Liver (tissue), 9 donors: ENCODE measurements around the gene CGRRF1. TPM values are rescaled to one million over a fixed set of nuclear protein-coding genes. Genes with fewer than 3 reads are reported as not detected.

ENCODE experiments used
- DNase-seq: peaks from one replicate; pipeline ENCODE4 v3.0.0-alpha.2; 2017; ENCODE audit warnings: low spot score
- H3K27ac ChIP-seq, 2 donors: one replicate each; pipeline ENCODE4 v1.7.0; 2013; ENCODE audit warnings: inconsistent platforms in 2 of 2, low read length in 2 of 2, control low read depth in 1 of 2, low read depth in 1 of 2, mild to moderate bottlenecking in 1 of 2
- H3K27me3 ChIP-seq, 4 donors: one replicate each; pipeline versions ENCODE4 v1.6.1 to v1.7.0; 2013; ENCODE audit warnings: low read length in 3 of 4, inconsistent platforms in 1 of 4, mild to moderate bottlenecking in 1 of 4, moderate library complexity in 1 of 4; ENCODE audit not compliant: control insufficient read depth in 4 of 4, insufficient read depth in 4 of 4
- H3K36me3 ChIP-seq, 4 donors: one replicate each; pipeline versions ENCODE4 v1.6.1 to v1.7.0; 2013; ENCODE audit warnings: low read length in 3 of 4, mild to moderate bottlenecking in 3 of 4, low read depth in 1 of 4, moderate library complexity in 1 of 4; ENCODE audit not compliant: control insufficient read depth in 4 of 4, insufficient read depth in 3 of 4
- H3K4me1 ChIP-seq, 4 donors: one replicate each; pipeline versions ENCODE4 v1.6.1 to v1.7.0; 2013; ENCODE audit warnings: low read length in 3 of 4, mild to moderate bottlenecking in 3 of 4, moderate library complexity in 1 of 4; ENCODE audit not compliant: control insufficient read depth in 4 of 4, insufficient read depth in 4 of 4
- H3K4me3 ChIP-seq, 3 donors: one replicate each; pipeline versions ENCODE4 v1.6.1 to v1.7.0; 2013; ENCODE audit warnings: low read length in 3 of 3, control low read depth in 1 of 3, low read depth in 1 of 3, mild to moderate bottlenecking in 1 of 3
- H3K9ac ChIP-seq, 2 donors: one replicate each; pipeline ENCODE4 v1.7.0; 2013; ENCODE audit warnings: low read length in 2 of 2, mild to moderate bottlenecking in 2 of 2, moderate library complexity in 2 of 2, control low read depth in 1 of 2, low read depth in 1 of 2
- H3K9me3 ChIP-seq, 4 donors: one replicate each; pipeline versions ENCODE4 v1.6.1 to v1.7.0; 2013; ENCODE audit warnings: low read length in 3 of 4; ENCODE audit not compliant: control insufficient read depth in 4 of 4
- ATF3 ChIP-seq: IDR thresholded peaks from 2 replicates; pipeline ENCODE4 v1.6.1; 2016; ENCODE audit warnings: antibody characterized with exemption
- CTCF ChIP-seq: fragments of 150-350 bp; IDR thresholded peaks from 2 replicates; pipeline ENCODE4 v1.5.1; 2017; ENCODE audit warnings: improper control_type of control experiment, low read depth, low read length; ENCODE audit not compliant: missing input control
- FOXA1 ChIP-seq: IDR thresholded peaks from 2 replicates; pipeline ENCODE4 v1.6.1; 2016; ENCODE audit warnings: antibody characterized with exemption
- FOXA2 ChIP-seq: IDR thresholded peaks from 2 replicates; pipeline ENCODE4 v1.6.1; 2016; ENCODE audit warnings: antibody characterized with exemption
- HNF4A ChIP-seq, 2 donors: conservative IDR thresholded peaks; 2 replicates each; pipeline ENCODE4 v1.6.1; 2016; ENCODE audit warnings: antibody characterized with exemption in 2 of 2, mild to moderate bottlenecking in 2 of 2
- MAX ChIP-seq: IDR thresholded peaks from 2 replicates; pipeline ENCODE4 v1.6.1; 2016; ENCODE audit warnings: antibody characterized with exemption
- NR2F2 ChIP-seq: IDR thresholded peaks from 2 replicates; pipeline ENCODE4 v1.6.1; 2016; ENCODE audit warnings: antibody characterized with exemption
- RAD21 ChIP-seq, 2 donors: IDR thresholded peaks; 2 replicates each; pipeline ENCODE4 v1.6.1; 2016; ENCODE audit warnings: antibody characterized with exemption in 2 of 2, mild to moderate bottlenecking in 2 of 2
- SP1 ChIP-seq: IDR thresholded peaks from 2 replicates; pipeline ENCODE4 v1.6.1; 2018; ENCODE audit warnings: antibody characterized with exemption, mild to moderate bottlenecking
- TAF1 ChIP-seq: conservative IDR thresholded peaks from 2 replicates; pipeline ENCODE4 v1.6.1; 2016; ENCODE audit warnings: antibody characterized with exemption, mild to moderate bottlenecking
- ZBTB33 ChIP-seq: IDR thresholded peaks from 2 replicates; pipeline ENCODE4 v1.6.1; 2016; ENCODE audit warnings: antibody characterized with exemption
- WGBS: extraction: QIAGEN DNeasy Blood & Tissue Kit; methylation state at CpG from one replicate; pipeline ENCODE4 v1.1.7; 2013; 5-methylcytosine and 5-hydroxymethylcytosine counted together
- polyA plus RNA-seq, 2 donors: library from polyadenylated mRNA; stranded (reverse) in 1 of 2; unstranded in 1 of 2; fragments of 200-250 nt in 1 of 2; fragments of >200 nt in 1 of 2; fragmentation: Nextera tagmentation in 1 of 2; extraction: Ambion mirVana in 1 of 2; gene quantifications; one replicate each; pipeline versions ENCODE4 v1.2.1 to v1.2.3, GENCODE V29; 2013 to 2015
- total RNA-seq, 2 donors: library from RNA; depleted of rRNA; stranded (reverse); fragments of >200 nt; gene quantifications; one replicate each; pipeline ENCODE4 v1.2.3, GENCODE V29; 2014
- donor health status: healthy.
- donor health status: healthy.
- donor health status: healthy.
- donor health status: healthy.
- donor health status: healthy.

CGRRF1 gene
- total and polyA plus RNA-seq, 4 donors, result 4.6 to 11.2 (median 5.0) TPM

- TF ChIP-seq NR2F2 (no peak), MAX (no peak), ZBTB33 (no peak), HNF4A (conservative IDR thresholded peaks at IDR 0.05) (no peak), RAD21 (IDR thresholded peaks at IDR 0.05) (no peak)
- Histone ChIP-seq H3K9me3 (no peaks in the 10 kb centered on the region), H3K27me3 (no peaks in the 10 kb centered on the region), H3K27ac (no peak overlapping the region), H3K4me3 (no peak overlapping the region), H3K4me1 (no peaks in the 10 kb centered on the region), H3K9ac (no peak overlapping the region), H3K36me3 (no peaks in the 10 kb centered on the region)
- no peak for DNase-seq
- WGBS, result 67% methylated on average over 2 of the region's 2 CpGs
Measured at GRCh38 chr14:54502602-54503001, 7.1 kb upstream of the CGRRF1 start.

GRCh38 chr14:54503486-54503885 is 6.2 kb upstream of the CGRRF1 start:
- Histone ChIP-seq H3K4me3 (no peak overlapping the region), H3K36me3 (no peaks in the 10 kb centered on the region), H3K9ac (no peak overlapping the region), H3K27ac (no peak overlapping the region), H3K27me3 (no peaks in the 10 kb centered on the region), H3K4me1 (no peaks in the 10 kb centered on the region), H3K9me3 (no peaks in the 10 kb centered on the region)
- DNase-seq, result no peak
- 84% methylated on average over 3 of the region's 3 CpGs for WGBS
- no peak for TF ChIP-seq NR2F2
- TF ChIP-seq FOXA1, result no peak
- TF ChIP-seq CTCF, result peak; percentile 8
- TF ChIP-seq ATF3, result no peak
- TF ChIP-seq RAD21 (IDR thresholded peaks at IDR 0.05), result peak; percentile 42 to 48

- no peak overlapping the region for H3K4me3 ChIP-seq
- no peak for DNase-seq
- no peaks in the 10 kb centered on the region for H3K27me3 ChIP-seq
- no peak overlapping the region for H3K9ac ChIP-seq
- no peaks in the 10 kb centered on the region for H3K36me3 ChIP-seq
- TF ChIP-seq FOXA2, result no peak
- no peak for TF ChIP-seq TAF1
- TF ChIP-seq HNF4A (conservative IDR thresholded peaks at IDR 0.05), result no peak
- no peak for TF ChIP-seq CTCF
- no peak for TF ChIP-seq SP1
- no peak for TF ChIP-seq ZBTB33
- H3K9me3 ChIP-seq, result no peaks in the 10 kb centered on the region
- H3K4me1 ChIP-seq, result peaks cover 0 to 16% (median 10%) of the 10 kb centered on the region in 4 donors
- H3K27ac ChIP-seq, result no peak overlapping the region
- 89% methylated on average over 1 of the region's 1 CpG for WGBS
Measured at GRCh38 chr14:54512393-54512792, 2.7 kb downstream of the CGRRF1 start.
